Measurements from ENCODE around the gene IL10RA.
"Not testable (repeated sequence)": the region's sequence is repeated elsewhere in the genome, so short reads cannot be mapped to it uniquely, and the experiment has no call there.

Gene IL10RA

DNA sequence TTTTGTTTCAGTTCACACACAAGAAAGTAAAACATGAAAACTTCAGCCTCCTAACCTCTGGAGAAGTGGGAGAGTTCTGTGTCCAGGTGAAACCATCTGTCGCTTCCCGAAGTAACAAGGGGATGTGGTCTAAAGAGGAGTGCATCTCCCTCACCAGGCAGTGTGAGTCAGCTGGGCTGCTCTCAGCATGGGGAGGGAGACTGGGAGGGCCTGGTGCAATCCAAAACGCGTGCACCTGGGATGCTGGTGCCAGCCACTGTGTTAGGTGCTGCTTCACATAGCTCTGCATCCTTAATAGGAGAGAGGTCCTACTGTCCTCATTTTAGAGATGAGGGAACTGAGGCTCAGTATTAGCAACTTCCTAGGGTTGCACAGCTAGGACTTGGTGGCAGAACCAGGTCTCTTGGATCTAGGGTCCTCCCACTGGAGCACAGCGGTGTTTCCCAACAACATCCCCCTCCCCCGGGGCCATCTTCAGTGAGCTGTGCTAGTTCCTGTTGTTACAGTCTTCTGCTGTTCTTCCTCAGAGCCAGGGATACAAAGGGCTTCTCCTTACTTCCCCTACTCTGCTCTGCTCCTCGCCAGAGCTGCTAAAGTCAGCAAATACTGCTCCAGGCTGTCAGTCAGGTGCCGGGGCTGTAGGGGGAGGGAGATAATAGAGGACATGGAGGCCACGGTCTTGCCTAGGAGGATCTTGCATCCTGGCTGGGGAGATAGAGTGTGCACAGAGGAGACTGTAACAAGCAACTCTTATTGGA, 8.0 kb downstream of the IL10RA start:
- DNase-seq: no peak

DNA sequence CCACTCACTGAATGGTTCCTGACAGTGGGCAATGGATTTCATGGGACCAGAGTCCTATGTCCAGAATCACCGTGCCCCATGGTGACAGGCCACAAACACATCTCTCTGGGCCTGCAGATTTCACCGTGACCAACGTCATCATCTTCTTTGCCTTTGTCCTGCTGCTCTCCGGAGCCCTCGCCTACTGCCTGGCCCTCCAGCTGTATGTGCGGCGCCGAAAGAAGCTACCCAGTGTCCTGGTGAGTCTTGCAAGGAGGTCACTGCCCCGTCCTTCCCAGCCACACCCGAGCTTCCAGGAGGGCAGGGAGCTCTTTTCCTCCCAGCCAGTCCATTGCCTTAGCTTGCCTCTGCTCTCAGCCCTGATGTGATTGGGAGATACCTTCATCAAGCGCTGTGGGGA, 9.3 kb downstream of the IL10RA start:
- DNase-seq: no peak

DNA sequence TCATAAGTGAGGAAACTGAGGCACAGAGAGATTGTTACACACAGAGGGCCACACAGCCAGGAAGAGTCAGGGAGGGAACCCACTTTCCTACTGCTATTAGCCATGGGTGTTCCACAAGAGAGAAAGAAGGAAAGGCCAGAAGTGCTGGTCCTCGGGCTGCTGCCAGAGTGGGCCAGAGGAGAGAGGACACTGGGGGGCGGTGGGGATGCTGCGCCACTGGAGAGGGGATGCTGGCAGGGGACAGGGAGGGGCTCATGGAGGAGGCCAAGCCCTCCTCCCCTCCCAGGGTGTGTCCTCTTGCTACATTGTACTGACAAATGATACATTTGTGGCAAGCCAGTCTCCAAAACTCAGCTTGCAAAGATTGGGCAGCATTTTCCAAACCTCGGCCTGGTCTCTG, 9.9 kb downstream of the IL10RA start:
- no peak for DNase-seq

DNA sequence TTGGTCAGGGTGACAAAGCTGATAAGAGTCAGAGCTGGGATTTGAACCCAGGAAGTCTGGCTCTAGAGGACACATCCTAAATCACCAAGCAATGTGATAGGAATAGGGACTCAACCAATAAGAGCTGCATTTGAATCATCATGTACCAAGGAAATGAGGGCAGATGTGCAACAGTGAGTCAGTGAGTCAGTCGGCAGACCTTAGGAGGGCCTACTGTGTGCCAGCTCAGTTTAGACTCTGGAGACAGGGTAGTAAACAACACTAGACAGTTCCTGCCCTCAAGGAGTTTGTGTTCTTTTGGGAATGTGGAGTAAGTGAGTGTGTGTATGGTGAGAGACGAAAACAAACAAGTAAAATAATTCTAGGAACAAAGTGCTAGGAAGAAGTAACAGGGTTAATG, 11.2 kb downstream of the IL10RA start:
- DNase-seq: no peak

- DNase-seq: no peak
Measured at GRCh38 chr11:117997823-117998579, 11.8 kb downstream of the IL10RA start.

DNA sequence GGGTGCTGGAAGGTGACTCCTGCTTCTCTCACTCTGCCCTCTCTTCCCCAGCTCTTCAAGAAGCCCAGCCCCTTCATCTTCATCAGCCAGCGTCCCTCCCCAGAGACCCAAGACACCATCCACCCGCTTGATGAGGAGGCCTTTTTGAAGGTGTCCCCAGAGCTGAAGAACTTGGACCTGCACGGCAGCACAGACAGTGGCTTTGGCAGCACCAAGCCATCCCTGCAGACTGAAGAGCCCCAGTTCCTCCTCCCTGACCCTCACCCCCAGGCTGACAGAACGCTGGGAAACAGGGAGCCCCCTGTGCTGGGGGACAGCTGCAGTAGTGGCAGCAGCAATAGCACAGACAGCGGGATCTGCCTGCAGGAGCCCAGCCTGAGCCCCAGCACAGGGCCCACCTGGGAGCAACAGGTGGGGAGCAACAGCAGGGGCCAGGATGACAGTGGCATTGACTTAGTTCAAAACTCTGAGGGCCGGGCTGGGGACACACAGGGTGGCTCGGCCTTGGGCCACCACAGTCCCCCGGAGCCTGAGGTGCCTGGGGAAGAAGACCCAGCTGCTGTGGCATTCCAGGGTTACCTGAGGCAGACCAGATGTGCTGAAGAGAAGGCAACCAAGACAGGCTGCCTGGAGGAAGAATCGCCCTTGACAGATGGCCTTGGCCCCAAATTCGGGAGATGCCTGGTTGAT, 12.6 kb downstream of the IL10RA start:
- no peak for DNase-seq

- no peak for DNase-seq
Measured at GRCh38 chr11:117999354-117999993, 13.3 kb downstream of the IL10RA start.

GRCh38 chr11:118000067-118000849, 14.1 kb downstream of the IL10RA start:
- DNase-seq: no peak

- DNase-seq: no peak
Measured at GRCh38 chr11:118000850-118001228, 14.6 kb downstream of the IL10RA start.

GRCh38 chr11:118001494-118001971, 15.3 kb downstream of the IL10RA start:
- no peak for DNase-seq

DNA sequence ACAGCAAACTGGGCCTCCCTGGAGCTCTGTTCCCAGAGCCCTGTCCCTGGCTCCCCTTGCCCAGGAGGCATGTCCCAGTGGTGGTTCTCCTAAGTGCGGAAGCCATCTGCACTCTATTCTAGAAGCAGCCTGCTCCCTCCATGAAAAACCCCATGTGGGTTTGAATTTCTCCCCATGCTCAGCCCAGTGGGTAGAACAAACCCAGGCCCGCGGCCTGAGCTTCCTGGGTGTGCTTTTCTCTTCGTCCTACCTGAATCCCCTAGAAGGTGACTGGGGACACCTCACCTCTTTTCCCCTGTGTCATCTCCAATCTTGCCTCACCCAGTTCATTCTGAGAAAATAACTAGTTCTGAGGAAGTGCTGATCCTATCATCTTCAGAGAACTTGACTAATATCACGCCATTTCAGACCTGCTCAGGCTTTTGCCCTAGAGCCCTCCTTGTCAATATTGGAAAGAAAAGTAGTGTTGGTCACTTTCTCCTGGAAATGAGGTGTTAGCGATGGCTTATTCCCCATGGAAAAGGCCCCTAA, 15.9 kb downstream of the IL10RA start:
- no peak for DNase-seq

DNA sequence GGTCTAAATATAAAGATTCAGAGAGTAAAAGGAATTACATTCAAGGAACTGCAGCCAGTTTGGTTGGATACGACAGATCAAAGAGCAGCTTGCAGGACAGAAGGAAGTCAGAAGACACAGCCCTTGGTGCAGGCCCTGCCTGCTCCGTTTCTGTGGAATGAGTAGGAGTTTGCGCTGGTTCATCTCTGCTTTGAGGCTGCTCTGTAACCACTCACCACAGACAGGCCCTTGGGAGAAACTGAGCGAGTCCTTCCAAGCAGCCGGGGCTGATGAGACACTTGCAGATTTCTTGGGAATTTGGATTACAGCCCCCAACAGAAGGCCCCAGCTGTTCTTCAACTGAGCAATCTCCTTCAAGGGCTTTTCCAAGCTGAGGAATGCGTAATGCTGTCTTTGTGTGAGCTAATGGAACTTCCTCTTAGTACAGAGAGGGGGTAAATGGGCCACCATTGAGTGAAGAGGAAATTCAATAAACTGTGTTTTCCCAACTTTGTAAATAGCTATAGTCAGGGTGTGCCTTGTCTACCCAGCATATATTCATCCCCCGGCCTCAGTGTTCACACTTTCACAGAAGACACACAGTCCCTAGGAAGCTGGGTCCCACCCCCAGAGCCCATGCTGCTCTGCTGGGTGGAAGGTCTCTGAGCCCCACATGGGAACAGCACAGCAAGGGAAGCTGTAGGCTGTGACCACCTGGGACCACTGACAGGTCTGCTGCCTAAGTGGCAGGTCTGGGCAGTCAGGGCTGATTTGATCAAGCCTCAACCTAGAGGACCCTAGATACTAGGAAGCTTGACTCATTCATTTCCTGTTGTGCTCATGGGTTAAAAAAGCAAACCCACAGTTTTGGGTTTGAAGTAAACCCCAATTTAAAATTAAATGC, 16.6 kb downstream of the IL10RA start:
- DNase-seq: no peak

- DNase-seq: no peak
Measured at GRCh38 chr11:118003456-118003855, 17.3 kb downstream of the IL10RA start.

GRCh38 chr11:118004543-118005223, 18.5 kb downstream of the IL10RA start:
- no peak for DNase-seq

DNA sequence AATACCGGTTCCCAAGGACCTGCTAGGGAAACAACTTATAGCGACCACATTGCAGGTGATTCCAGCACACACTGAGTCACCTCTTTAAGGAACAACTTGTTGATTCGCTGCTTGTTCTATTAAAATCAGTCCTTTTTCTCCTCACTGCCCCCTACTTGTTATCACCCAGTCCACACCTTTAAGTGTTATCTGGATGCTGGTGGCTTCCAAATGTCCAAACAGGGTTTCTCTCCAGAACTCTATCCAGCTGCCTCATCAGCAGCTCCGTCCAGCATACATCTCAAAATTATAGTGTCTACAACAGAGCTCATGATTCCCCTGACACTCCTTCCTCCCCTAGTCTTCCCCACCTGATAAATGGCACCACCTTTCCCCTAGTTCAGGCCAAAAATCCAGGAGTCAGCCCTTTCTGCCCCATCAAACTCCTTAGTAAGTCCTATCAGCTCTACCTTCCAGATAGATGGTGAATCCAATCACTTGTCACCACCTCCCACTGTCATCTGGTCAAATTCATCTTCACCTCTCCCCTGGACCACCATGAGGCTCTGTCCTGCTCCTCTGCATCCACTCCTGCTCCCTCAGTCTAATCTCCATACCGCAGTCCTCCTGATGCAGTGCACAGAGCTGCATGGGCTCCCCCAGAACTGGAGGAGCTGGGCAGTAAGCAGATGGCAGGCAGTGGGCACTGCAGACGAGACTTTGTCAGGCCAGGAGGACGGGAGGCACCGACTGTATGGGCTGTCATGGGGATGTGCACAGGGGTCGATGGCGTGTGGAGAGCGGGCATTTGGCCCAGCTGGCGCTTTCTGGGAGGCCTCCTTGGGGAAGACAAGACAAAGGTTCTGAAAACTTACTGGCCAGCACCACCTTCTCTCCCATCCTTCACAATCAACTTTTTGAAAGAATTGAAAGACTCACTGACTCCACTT, 19.3 kb downstream of the IL10RA start:
- DNase-seq: no peak

DNA sequence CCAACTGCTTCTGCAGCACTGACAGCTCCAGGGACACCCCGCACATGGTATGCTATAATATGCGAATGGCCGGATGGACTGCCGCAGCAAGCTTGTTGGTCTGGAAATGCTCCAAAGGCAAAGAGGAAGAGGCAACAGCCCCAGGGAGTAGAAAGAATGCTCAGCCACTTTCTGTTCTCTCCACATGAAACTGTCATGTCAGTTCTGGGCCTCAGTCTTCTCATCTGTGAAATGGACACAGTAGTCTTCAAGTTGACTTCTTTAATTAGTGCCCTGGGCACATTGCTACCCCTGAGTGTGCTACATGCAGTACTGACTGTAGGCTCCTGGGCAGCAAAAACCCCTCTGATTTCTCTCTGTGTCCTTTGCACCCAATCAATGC, 19.9 kb downstream of the IL10RA start:
- DNase-seq: no peak

GRCh38 chr11:118007040-118007439, 20.8 kb downstream of the IL10RA start:
- no peak for DNase-seq

GRCh38 chr11:118007563-118008270, 21.5 kb downstream of the IL10RA start:
- DNase-seq: not testable (repeated sequence)

Measured in cortex of kidney (tissue), 1 donor.